ENCODE measurements around the gene FAM13B.

DNA sequence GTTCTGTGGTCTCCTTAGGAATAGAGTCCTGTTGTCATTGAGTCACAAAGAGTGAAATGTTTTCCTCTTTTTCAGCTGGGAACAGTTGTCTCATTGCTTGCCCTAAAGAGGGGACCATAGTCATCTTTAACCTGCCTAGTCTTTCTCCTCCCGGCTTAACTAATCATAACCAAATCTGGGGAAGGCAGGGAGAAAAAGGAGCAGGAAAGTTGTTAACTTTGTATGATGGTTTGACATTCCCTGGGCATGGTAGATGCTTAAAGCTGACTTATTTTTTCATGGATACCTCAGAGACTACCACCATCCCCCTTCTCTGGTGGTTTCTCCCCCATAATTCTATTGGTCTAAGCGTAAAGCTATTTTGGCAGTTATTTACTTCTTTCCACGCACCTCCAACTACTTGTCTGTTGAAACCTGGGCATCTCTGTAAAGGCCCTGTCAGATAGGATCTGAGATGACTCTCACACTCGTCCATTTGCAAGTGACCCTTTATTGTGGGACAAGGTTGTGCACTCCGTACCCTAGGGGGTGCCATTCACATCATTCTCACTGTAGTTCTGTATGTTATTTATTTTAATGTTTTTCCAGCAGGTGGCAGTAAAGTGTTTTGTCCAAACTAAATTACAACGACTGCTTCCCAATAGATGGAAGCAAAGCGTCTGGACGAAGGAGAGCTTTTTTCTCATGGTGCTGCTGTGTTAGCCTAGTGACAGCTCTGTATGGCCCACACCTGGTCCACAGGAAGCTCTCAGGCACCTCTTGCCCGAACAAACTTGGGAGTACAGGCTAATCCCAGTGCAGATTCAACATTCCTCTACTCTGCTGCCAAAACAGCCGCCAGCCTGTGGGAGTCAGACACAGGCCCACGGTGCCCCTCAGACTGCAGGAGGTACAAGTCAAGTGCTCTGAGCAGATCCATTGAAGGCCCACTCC is 3.0 kb upstream of the FAM13B start:
- TF ChIP-seq POLR2A (IDR thresholded peaks at IDR 0.05; ENCODE audit: low read depth, low read length) (no peak), POLR2AphosphoS5 (IDR thresholded peaks at IDR 0.05; ENCODE audit: low read depth, low read length) (no peak)
